SU-DHL-6 (cell line): Measurements from ENCODE around the gene NMB.

Experiments
- EZH2phosphoT487 ChIP-seq: fragments of 200-600 bp; sonication (generic), shearing (Covaris generic); conservative IDR thresholded peaks from 2 replicates; pipeline ENCODE4 v1.6.1; 2018; ENCODE audit warnings: mild to moderate bottlenecking, antibody characterized with exemption, low read length, moderate library complexity, mixed read lengths
- TF ChIP-seq, protein P1 (sequence below): fragments of 200-600 bp; sonication (generic); IDR thresholded peaks from one replicate; pipeline ENCODE4 v1.5.1; 2017; ENCODE audit warnings: antibody characterized with exemption, mild to moderate bottlenecking, low read length, moderate library complexity; ENCODE audit not compliant: insufficient read depth, poor library complexity, severe bottlenecking

GRCh38 chr15:84702961-84703482 is 45.0 kb upstream of the NMB start:
- TF ChIP-seq, protein P1, sequence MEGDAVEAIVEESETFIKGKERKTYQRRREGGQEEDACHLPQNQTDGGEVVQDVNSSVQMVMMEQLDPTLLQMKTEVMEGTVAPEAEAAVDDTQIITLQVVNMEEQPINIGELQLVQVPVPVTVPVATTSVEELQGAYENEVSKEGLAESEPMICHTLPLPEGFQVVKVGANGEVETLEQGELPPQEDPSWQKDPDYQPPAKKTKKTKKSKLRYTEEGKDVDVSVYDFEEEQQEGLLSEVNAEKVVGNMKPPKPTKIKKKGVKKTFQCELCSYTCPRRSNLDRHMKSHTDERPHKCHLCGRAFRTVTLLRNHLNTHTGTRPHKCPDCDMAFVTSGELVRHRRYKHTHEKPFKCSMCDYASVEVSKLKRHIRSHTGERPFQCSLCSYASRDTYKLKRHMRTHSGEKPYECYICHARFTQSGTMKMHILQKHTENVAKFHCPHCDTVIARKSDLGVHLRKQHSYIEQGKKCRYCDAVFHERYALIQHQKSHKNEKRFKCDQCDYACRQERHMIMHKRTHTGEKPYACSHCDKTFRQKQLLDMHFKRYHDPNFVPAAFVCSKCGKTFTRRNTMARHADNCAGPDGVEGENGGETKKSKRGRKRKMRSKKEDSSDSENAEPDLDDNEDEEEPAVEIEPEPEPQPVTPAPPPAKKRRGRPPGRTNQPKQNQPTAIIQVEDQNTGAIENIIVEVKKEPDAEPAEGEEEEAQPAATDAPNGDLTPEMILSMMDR: no peak
- TF ChIP-seq EZH2phosphoT487: no peak
